ENCODE results near the gene GNPTAB.

The GNPTAB gene

GRCh38 chr12:101802486-101802885 is 28.3 kb downstream of the GNPTAB start:
- DNase-seq, result no peak

- no peak for DNase-seq
Observed at GRCh38 chr12:101799774-101800173, 31.0 kb downstream of the GNPTAB start.

DNA sequence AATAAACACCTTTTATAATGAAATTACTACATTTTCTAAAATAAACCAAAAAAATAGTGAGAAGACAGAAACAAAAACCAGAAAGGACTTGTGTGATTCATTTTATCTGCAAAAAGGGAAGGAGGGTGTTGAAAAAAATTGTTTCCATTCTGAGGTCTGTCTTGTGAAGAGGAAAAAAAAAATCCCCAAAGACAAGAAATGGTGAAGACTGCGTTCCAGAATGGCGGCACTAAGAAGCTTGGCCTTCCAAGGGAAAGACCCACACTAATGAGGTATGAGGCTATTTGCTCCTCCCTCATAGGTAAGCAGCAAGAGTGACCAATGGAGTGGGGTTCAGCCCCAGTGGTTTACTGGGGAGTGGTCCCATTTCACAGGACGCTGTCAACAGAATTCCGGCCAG is 35.0 kb downstream of the GNPTAB start:
- DNase-seq, result no peak

DNA sequence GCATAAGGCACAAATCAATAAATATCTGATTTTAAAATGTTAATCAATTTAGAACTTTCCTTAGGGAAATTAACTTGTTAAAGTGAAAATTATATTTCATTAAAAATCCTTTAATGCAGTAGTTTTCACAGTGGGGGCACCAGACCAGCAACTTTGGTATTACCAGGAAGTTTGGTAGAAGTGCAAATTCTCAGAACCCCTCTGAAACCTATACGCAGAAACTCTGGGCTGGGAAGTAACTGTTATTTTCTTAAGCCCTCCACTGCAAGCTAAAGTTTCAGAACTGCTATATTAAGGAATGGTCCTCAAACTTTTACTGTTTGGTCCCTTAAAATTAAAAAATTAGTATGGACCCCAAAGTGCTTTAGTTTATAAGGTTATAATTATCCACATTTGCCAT is 35.7 kb downstream of the GNPTAB start:
- peak; percentile 68 for DNase-seq

DNA sequence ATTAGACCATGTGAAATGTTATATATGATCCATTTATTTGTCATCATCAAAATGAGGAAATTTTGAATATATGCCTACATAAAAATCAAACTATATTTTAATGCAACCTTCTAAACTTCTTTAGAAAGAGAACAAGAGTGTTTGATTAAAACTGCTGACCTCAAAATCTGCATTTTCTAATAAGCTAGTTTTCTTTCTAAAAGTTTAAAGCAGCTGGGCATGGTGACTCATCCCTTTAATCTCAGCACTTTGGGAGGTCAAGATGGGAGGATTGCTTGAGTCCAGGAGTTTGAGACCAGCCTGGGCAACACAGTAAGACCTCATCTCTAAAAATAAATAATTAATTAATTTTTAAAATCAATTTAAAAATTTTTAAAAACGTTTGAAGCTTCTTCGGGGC is 36.2 kb downstream of the GNPTAB start:
- peak; percentile 24 for DNase-seq

DNA sequence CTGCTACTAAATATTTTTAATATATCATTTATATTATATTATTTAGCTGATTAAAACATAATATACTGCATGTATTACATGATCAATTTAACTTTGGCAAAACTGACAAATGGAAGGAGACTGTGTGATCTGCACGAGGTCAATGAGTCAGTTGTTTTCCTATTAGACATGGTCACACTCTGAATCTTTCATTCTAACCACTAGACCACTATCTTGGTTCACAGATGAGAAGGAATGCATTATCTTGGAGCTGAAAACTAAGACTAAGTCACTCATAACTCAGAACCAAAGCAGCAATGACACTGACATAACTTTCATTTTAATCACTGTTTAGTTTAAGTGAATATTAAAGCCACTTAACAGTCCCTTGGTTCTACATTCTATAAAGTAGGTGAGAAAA is 37.4 kb downstream of the GNPTAB start:
- peak; percentile 94 for DNase-seq

DNA sequence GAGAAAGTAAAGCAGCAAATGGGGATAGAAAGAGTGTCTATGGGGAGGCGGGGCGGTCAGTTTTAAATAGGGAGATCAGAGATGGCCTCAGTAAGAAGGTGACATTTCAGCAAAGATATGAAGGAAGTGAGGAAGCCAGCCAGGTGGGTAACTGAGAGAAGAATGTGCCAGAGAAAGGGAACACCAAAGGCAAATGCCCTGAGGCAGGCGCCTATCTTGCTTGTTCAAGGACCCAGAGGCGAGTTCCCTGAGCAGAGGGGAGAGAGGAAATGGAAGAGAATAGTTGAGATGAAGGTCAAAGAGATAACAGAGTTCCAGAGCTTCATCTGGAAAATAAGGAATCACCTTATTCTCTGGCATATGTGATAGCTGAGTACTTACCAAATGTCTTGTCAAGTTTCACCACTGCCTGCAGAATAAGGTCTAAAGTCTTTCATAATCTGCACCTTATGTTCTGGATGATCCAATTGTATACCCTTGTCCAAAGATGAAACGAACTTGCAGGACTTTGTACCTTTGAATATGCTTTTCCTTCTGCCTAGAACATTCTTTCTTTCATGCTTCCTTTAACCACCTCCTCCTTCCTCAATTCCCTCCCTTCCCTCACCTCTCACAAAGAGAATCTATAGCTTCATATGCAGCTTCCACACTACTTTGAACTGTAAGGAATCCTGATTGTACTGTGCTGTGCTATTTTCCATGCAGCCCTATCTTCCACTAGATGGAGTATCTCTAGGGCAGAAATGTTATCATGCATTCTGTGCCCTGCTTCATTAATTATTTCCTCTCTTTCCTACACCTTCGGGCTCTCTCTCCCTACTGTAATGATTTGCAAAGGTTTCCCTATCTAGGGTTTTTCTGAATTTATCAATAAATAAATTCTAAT is 38.5 kb downstream of the GNPTAB start:
- peak; percentile 43 for DNase-seq

DNA sequence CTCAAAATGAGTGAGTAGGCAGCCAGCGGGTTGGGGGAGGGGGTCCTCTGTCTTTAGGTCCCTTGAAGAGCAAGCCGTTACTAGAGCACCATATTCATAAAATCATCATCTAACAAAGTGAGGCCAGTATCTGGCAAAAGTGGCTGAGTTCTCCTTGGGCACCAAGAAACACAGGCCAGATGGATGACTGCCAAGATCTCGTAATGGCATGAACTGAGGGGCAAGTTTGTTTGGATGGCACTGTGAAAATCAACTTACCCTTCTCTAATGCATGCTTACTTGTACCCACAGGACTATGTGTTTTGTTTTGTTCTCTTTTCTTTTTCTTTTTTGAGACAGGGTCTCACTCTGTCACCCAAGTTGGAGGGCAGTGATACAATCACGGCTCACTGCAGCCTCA is 41.6 kb downstream of the GNPTAB start:
- peak; percentile 39 for DNase-seq

DNA sequence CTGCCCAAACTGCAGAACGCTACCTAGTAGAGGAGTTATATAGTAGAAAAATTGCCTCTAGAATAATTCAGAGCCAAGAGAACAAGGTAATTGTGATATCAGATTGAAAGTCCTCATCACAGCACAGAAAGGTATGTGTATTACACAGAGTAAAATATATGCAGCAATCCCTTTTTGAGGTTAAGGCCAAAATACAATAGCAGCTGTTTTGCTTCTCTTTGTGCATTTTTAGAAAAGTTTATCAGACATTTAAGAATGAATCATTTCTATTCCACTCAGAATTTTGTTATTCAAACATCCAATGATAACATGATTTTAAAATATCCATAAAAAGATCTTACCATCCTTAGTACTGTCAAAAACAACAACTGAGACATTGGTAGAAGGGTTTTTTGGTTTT is 45.1 kb downstream of the GNPTAB start:
- DNase-seq, result no peak

GRCh38 chr12:101784376-101784775 is 46.4 kb downstream of the GNPTAB start:
- DNase-seq, result no peak

GRCh38 chr12:101783838-101784237 is 46.9 kb downstream of the GNPTAB start:
- DNase-seq, result no peak

DNA sequence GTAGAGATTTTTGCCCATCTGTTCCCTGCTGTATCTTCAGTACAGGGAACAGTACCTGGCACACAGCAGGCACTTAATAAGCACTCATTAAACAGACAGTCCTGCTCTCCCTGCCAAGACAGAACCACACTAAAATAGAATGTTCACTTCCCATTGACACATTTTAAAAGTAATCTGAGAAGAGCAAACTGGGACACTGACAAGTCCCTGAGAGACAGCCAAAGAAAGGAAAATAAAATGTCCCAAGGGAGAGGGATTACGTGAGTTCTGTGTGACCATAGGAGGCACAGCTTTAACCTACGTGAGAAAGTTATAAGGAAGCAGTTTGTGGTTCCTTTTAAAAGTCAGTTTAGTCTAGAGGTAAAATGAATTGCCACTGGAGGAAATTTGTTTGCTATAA is 47.6 kb downstream of the GNPTAB start:
- no peak for DNase-seq

GRCh38 chr12:101782273-101782731 is 48.5 kb downstream of the GNPTAB start:
- no peak for DNase-seq

DNA sequence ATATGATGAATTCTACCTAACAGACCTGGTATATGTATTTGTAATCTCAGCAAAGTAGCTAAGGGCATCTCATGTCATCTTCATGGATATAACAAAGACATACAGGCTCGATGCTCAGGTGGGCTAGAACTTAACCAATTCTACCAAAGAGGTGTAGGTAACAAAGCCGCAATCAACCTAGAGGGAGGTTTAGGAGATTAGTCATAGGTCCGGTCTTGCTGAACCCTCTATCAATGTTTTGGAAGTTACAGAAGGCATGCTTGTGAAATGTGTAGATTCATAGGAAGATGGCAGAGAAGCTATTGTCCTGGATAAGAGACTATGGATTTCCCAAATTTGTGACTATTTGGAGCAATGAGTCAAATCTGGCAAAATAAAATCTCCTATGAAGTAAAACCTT is 48.9 kb downstream of the GNPTAB start:
- no peak for DNase-seq

- DNase-seq, result no peak
Observed at GRCh38 chr12:101780599-101780998, 50.2 kb downstream of the GNPTAB start.

GRCh38 chr12:101779626-101780025 is 51.1 kb downstream of the GNPTAB start:
- DNase-seq, result no peak

- DNase-seq, result no peak
Observed at GRCh38 chr12:101779200-101779599, 51.6 kb downstream of the GNPTAB start.

GRCh38 chr12:101777978-101778377 is 52.8 kb downstream of the GNPTAB start:
- no peak for DNase-seq

DNA sequence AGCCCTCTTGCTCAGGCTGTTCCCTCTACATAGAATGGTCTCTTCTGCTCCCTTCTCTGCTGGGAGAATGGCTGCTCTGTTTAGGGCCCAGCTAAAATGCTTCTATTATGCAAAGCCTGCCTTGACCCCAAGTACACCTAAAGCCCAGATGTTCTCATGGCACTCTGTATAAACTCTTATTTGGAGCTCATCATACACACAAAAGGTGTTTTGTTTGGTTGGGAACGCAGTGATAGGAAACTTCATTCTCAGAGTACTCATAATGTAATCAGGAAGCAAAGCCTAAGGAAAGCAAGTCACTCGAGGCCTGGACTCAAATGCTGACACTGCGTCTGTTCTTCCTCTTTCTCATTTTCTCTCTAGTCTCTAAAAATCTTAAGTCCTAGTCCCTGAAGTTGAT is 53.3 kb downstream of the GNPTAB start:
- no peak for DNase-seq

DNA sequence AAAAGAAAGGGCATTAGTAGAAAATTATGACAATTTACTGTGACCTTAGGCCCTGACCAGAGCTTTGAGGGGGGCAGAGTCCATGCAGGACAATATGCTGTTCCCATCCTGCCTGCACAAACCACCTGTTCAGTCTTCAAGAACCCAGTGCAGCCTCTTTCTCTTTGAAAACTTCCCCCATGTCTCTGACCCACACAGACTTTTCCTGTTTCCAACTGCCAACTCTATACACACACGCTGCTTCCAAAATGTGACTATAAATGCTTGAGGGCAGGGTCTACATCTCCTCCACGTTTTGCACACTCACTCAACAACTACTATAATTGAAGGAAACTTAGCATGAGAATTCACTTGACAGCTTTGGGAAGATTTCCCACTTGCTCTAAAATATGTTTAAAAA is 54.9 kb downstream of the GNPTAB start:
- DNase-seq, result no peak

DNA sequence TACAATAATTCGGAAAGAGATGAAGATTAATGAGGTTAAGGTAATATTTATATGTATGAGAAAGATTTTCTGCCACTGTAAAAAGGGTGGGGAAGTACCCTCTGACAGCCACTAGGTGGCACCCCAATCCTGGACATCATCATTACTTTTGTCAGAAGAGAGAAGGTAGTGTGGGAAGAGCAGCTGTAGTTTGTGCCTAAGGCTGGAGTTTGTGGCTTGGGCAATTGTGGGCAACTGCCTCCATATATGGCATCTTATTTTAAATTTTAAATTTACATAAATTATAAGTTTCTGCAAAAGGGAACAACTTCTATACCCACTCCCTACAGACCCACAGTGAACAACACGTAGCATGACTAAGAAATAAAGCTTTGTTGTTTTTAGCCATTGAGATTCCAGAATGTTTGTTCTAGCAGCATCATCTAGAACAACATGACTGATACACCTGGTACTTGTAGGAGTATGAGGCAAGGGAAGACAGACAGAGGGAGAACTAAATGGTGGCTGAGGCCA is 57.1 kb downstream of the GNPTAB start:
- DNase-seq, result peak; percentile 83

- DNase-seq, result no peak
Observed at GRCh38 chr12:101772012-101772775, 58.6 kb downstream of the GNPTAB start.

DNA sequence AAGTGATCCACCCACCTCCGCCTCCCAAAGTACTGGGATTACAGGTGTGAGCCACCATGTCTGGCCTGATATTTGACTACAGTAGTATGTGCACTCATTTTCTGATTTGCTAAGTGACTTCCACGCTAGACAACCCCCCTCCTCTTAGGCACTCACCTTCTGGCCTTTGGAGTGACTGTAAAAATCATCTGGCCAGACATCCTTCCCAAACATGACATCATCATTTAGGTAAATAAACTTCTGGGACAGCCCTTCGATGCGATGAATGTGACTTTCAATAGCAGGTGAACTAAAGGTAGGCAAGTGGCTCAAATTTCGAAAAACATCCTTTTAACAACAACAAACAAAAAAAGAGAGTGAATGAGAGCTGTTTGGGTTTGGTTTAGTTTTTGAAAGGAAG is 60.9 kb downstream of the GNPTAB start:
- no peak for DNase-seq

- DNase-seq, result no peak
Observed at GRCh38 chr12:101768781-101769180, 62.0 kb downstream of the GNPTAB start.

Data from hematopoietic multipotent progenitor cell treated with erythropoietin and hydrocortisone succinate and interleukin-3 and kit ligand, for 8 days (in vitro differentiated cells).